ENCODE measurements around the gene CDH22.

The CDH22 gene

DNA sequence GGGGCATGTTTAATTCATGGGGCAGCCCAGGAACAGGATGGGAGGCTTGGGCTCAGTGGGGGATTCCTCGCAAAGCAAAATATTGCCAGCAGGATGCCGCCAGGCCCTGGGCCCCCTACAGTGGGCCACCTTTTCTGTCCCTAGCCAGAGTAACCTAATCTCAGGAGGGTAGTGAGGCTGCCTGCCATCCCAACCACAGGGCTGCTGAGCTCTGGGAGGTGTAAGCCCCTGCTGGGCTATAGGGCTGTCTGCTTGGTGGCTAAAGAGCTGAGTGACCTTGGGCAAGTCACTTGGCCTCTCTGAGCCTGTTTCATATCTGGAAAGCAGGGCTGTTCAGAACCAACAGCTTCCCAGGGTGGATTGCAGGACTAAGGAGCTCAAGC, 35.7 kb upstream of the CDH22 start:
- DNase-seq (ENCODE audit: low read depth in 2 of 2) = no peak

DNA sequence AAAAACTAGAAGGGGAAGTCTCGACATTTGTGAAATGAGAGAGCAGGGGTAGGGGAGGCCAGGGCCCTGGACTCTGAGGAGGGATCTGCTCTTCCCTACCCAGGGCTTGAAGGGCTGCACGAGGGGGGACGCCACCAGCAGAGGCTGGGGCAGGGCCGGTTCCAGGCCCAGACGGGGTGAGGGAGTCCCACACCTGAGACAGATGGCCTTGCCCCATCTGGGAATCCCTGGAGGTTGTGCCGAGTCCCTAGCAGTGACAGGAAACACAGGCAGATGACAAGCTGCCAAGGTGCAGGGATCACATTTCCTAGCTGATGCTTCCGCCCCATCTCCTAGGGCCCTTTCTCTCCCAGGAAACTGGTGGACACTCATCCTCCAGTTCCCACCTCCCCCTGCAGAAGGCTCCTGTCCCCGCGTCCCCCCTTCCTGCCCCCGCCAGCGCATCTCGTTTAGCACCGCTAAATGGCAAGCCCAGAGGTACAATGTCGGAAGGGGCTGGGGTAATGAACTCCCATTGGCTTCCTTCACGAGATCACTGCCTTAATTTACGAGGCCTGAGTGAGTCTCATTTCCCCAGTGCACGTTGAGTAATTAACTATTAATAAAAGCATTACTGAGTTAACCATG, 35.2 kb upstream of the CDH22 start:
- no peak for DNase-seq (ENCODE audit: low read depth in 2 of 2)

DNA sequence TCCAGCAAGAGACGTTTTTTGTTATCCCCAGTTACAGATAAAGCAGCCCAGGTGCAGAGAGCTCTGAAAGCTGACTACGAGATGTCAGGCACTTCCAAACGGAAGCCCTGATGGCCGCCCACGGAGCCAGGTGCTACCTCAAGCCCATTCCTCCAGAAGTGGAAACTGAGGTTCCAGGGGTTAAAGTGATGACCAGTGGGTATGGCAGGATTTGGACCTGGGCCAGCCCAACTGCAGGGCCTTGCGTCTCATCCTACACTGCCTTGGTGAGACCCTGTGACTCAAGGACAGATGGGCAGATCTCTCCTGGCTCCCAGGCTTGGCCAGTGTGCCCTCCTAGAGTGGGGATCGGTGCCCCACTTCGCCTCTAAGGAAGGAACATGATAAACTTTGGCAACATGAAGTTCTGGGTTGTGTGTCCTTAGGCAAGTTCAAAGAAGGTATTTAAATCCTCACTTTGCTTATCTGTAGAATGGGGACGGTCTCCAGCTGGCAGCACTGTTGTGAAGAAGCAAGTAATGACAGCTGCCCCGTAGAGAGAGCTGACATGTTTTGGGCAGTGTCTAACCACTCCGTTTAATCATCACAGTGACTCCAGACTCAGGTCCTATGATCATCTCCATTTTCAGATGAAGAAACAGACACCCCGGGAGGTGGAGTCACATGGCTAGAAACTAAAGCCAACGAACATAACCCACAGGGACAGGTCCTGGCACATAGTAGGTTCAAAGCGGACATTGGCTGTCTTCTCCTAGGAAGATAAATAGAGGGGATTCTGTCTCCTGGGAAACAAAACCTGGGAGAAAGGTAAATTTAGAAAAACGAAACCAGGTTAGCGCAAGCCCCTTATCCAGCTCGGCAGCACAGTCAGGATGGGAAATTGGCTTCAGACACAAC, 34.4 kb upstream of the CDH22 start:
- DNase-seq (ENCODE audit: low read depth in 2 of 2) = no peak

DNA sequence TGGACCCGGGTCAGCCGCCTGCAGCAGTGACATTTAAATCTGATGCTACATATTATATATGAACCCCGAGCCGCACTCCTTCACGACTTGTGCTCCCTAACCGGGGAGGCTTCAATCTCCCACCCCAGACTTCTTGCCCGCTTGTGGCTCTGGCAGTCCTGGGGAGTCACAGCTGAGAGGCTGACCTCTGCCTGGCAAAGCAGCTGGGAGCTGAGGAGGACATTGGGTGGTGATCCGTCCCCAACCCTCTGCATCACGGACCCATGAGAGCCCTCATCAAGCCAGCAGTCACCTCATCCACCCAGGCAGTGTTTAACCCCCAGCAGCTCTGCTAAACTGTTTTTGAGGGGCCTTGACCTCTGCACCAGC, 33.7 kb upstream of the CDH22 start:
- no peak for DNase-seq (ENCODE audit: low read depth in 2 of 2)

- no peak for DNase-seq (ENCODE audit: low read depth in 2 of 2)
Observed at GRCh38 chr20:46341074-46342009, 33.0 kb upstream of the CDH22 start.

DNA sequence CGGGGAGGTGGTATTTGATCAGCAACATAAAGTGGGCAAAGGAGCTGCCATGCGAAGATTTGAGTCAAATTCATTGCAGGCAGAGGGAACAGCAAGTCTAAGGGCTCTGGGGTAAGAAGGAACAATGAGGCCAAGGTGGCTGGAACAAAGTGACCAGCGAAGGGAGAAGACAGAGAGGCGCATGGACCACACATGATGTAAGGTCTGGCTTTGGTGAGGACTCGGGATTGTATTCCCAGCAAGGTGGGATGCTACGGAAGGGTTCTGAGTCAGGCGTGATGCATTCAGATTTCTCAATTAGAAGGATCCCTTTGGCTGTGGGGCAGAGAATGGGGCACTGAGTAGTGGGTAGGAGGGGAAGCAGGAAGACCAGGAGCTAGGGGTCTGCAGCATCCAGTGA, 30.7 kb upstream of the CDH22 start:
- DNase-seq (ENCODE audit: low read depth in 2 of 2) = no peak

DNA sequence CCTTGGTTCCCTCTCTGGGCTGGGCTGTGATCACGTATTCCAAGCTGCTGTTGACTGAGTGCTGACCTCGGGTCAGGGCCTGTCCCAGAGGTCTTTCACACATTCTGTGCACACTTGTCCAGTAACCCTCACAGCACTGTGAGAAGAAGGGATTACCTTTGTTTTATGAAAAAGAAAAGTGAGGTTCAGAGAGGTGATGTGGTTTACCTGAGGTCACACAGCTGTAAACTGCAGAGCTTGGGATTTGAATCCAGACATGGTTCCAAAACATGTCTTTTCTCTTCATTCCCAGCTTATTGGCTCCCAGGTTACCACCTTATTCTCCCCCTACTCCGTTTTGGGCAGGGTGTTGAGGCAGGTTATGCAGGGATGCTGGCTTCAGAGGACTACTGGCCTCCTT, 28.4 kb upstream of the CDH22 start:
- DNase-seq (ENCODE audit: low read depth in 2 of 2) = no peak

- no peak for DNase-seq (ENCODE audit: low read depth in 2 of 2)
Observed at GRCh38 chr20:46334303-46334904, 26.1 kb upstream of the CDH22 start.

DNA sequence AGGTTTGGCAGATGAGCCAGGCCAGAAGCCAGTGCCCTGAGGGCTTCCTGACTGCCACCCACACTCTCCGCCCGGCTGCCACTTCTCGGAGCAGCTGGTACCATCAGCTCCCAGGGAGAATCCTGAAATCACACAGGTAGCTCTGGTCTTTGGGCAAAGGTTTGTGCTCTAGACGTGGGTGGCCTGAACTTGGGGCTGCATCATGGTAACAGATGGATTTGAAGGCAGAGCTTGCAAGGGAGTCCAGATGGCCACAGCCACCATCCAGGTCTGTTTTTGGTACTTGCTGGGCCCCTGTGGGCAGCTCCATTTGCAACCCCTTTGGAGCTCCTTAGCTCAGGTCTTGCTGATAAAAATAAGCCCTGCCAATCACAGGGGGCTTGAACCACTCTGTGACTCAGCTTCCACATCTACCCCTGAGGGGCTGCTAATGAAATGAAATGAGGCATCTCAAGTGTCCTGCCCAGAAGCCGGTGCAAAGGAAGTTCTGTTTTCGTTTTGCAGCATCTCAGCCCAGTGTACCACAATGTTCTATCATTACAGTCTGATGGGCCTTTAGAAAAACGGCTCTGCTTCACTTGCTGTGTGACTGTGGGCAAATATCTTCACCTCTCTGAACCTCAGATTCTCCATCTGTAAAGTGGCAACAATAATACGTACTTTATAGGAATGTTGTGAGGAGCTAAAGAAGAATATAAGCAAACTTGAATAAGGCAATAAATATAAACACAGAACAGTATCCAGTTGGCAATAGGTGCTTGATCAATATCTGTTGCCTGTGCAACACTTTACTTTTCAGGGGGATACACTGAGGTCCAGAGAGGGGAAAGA, 25.1 kb upstream of the CDH22 start:
- no peak for DNase-seq (ENCODE audit: low read depth in 2 of 2)

- DNase-seq (ENCODE audit: low read depth in 2 of 2) = no peak
Observed at GRCh38 chr20:46332373-46333160, 24.3 kb upstream of the CDH22 start.

- no peak for DNase-seq (ENCODE audit: low read depth in 2 of 2)
Observed at GRCh38 chr20:46331611-46332361, 23.5 kb upstream of the CDH22 start.

- no peak for DNase-seq (ENCODE audit: low read depth in 2 of 2)
Observed at GRCh38 chr20:46330831-46331371, 22.6 kb upstream of the CDH22 start.

DNA sequence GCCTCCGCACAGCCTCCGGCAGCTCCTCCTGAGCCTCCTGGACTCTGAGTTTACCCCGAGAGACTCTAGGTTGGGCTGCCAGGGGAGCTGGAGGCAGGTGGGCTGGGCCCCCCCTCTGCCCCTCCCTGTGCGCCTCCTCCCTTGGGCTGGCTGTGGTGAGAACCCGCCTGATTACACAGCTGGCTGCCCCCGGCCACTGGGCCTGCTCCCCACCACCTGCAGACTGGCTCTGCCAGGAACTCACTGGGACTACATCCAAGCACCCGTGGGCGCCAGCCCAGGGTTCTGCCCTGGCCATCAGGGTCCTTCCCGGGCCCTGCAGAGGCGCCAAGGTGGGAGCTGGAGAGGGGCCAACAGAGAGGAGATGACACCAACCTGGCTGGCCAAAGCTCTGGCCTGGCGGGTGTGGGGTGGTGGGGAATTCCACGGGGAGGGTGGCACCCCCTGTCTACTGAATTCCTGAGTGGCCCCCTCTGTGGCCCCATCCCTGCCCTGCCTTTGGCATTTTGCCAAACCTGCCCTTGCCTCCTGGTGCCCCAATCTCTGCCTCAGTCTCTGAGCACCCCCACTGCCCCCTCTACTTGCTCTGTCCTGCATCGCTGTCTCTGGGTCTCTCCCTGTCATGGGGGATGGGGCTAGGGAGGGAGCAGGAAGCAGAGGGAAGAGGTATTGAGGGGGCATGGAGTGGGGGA, 21.9 kb upstream of the CDH22 start:
- DNase-seq (ENCODE audit: low read depth in 2 of 2) = no peak

DNA sequence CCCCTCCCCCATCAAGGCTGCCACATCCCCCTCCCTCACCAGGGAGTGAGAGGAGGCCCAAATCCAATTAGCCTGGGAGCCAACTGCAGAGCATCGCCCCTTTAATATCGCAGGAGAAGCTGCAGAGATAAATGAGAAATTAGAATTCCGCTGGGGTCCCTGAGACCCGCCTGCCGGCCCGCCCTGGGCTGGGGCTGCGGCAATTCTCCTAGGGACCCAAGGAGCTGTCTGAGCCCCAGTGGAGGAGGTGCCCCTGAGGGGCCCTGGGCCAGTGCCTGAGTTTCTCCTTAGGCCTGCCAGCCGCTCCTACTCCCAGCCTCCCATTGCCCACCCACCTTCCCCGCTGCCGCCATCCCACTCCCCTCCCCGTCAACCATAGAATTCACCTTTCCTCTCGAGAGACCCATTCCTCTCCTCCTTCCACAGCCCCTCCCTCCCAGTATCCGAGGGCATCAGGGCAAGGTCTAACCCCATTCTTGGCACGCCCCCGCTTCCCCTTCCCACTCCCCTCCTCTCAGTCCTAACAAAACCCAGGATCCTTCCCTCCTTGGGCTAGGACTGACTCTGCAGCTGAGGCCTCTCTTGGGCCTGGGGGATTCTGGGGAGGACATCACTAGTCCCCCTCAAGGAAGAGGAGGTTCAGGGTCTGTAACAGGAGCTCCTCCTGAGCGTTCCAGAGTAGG, 20.0 kb upstream of the CDH22 start:
- DNase-seq (ENCODE audit: low read depth in 2 of 2) = no peak

GRCh38 chr20:46327557-46327956, 19.3 kb upstream of the CDH22 start:
- no peak for DNase-seq (ENCODE audit: low read depth in 2 of 2)

GRCh38 chr20:46325789-46326188, 17.5 kb upstream of the CDH22 start:
- no peak for DNase-seq (ENCODE audit: low read depth in 2 of 2)

- DNase-seq (ENCODE audit: low read depth in 2 of 2) = no peak
Observed at GRCh38 chr20:46324960-46325703, 16.8 kb upstream of the CDH22 start.
